ENCODE results near the gene RPP30. TPM values are rescaled to one million over a fixed set of nuclear protein-coding genes. Genes with fewer than 3 reads are reported as not detected.
"Not testable (repeated sequence)": the region's sequence is repeated elsewhere in the genome, so short reads cannot be mapped to it uniquely, and the experiment has no call there.

Gene RPP30
- total RNA-seq, 1 donor, result 43.1 TPM

DNA sequence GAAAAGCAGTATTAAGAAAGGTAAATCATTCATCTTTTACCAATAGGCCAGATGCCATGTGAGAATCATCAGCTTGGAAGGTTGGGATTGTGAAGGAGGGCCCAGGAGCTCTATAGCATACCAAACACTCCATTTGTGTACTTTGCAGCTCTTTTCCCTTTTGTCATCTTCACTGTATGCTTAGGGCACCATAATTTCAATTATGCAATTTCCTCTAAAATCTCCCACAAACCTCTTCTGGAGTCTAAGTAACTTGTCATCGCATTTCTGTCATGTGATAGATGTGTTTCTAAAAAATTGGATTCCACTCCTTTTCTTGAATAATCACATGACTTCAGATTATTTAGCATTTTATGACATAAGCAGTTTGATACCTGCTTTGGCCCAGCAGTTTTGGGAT is 17.9 kb downstream of the RPP30 start:
- Histone ChIP-seq H3K4me1 (ENCODE audit: insufficient read depth, low read length) (peaks cover 20% of the 10 kb centered on the region), H3K36me3 (ENCODE audit: insufficient read depth, low read length) (peaks cover 28% of the 10 kb centered on the region), H4K20me1 (ENCODE audit: insufficient read depth, low read length) (no peaks in the 10 kb centered on the region), H3K79me2 (ENCODE audit: insufficient read depth, low read length) (peaks cover 7% of the 10 kb centered on the region), H2AFZ (ENCODE audit: low read length) (no peak overlapping the region), H3K27ac (ENCODE audit: low read depth, low read length) (peak overlapping the region; percentile 14), H3K27me3 (ENCODE audit: insufficient read depth, low read length) (no peaks in the 10 kb centered on the region), H3K9me3 (ENCODE audit: low read depth, low read length) (no peaks in the 10 kb centered on the region), H3K4me2 (ENCODE audit: insufficient read depth, low read length) (no peak overlapping the region), H3K4me3 (ENCODE audit: insufficient read depth, low read length) (no peak overlapping the region)
- TF ChIP-seq, protein P1, sequence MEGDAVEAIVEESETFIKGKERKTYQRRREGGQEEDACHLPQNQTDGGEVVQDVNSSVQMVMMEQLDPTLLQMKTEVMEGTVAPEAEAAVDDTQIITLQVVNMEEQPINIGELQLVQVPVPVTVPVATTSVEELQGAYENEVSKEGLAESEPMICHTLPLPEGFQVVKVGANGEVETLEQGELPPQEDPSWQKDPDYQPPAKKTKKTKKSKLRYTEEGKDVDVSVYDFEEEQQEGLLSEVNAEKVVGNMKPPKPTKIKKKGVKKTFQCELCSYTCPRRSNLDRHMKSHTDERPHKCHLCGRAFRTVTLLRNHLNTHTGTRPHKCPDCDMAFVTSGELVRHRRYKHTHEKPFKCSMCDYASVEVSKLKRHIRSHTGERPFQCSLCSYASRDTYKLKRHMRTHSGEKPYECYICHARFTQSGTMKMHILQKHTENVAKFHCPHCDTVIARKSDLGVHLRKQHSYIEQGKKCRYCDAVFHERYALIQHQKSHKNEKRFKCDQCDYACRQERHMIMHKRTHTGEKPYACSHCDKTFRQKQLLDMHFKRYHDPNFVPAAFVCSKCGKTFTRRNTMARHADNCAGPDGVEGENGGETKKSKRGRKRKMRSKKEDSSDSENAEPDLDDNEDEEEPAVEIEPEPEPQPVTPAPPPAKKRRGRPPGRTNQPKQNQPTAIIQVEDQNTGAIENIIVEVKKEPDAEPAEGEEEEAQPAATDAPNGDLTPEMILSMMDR (IDR thresholded peaks at IDR 0.05; ENCODE audit: extremely low read depth, low read depth, low read length), result no peak
- DNase-seq (ENCODE audit: insufficient read length, low spot score, missing footprints), result no peak

DNA sequence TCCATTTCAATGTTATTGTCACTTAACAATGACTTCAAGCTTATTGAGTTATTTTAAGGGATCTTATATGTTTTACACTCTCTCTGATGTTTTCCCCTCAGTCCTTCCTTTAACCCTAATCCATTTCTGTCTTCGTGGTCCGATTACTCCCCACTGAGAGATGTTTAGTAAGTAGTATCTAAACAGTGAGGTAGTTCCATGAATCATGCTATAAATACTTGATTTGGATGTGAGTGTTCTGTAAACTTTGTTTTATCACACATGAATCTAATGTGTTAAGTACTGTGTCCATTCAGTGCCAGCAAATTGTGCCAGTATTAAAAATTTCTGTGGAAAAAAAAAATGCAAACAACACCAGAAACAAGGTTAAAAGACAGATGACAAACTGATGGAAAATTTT is 18.6 kb downstream of the RPP30 start:
- Histone ChIP-seq H3K79me2 (ENCODE audit: insufficient read depth, low read length) (peaks cover 7% of the 10 kb centered on the region), H4K20me1 (ENCODE audit: insufficient read depth, low read length) (no peaks in the 10 kb centered on the region), H3K4me2 (ENCODE audit: insufficient read depth, low read length) (no peak overlapping the region), H3K4me3 (ENCODE audit: insufficient read depth, low read length) (no peak overlapping the region), H3K27ac (ENCODE audit: low read depth, low read length) (peak overlapping the region; percentile 14), H2AFZ (ENCODE audit: low read length) (no peak overlapping the region), H3K4me1 (ENCODE audit: insufficient read depth, low read length) (peaks cover 13% of the 10 kb centered on the region), H3K36me3 (ENCODE audit: insufficient read depth, low read length) (peaks cover 28% of the 10 kb centered on the region), H3K9me3 (ENCODE audit: low read depth, low read length) (no peaks in the 10 kb centered on the region), H3K27me3 (ENCODE audit: insufficient read depth, low read length) (no peaks in the 10 kb centered on the region)
- TF ChIP-seq, protein P1 (IDR thresholded peaks at IDR 0.05; ENCODE audit: extremely low read depth, low read depth, low read length), result no peak
- no peak for DNase-seq (ENCODE audit: insufficient read length, low spot score, missing footprints)

DNA sequence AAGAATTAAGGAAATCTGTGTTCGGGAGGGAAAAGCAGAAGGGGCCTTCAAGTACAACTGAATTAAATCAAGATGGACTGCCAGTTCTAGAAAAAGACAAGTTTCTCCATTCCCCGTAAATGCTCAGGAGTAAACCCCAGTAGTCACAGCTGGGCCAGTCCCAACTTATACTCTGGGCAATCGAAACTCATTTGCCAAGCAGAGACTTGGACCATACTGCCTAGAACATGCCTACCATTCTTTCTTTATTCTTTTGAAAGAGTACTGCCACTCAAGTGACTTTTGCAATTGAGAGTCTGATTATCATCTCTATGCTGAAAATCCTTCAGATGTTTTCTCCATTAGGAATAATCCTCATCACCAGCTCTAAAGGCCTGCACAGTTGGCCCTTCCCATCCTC is 21.4 kb downstream of the RPP30 start:
- no peaks in the 10 kb centered on the region for H4K20me1 ChIP-seq (ENCODE audit: insufficient read depth, low read length)
- no peak overlapping the region for H3K27ac ChIP-seq (ENCODE audit: low read depth, low read length)
- no peak for DNase-seq (ENCODE audit: insufficient read length, low spot score, missing footprints)
- H3K4me3 ChIP-seq (ENCODE audit: insufficient read depth, low read length), result no peak overlapping the region
- no peak overlapping the region for H2AFZ ChIP-seq (ENCODE audit: low read length)
- H3K27me3 ChIP-seq (ENCODE audit: insufficient read depth, low read length), result no peaks in the 10 kb centered on the region
- no peak overlapping the region for H3K4me2 ChIP-seq (ENCODE audit: insufficient read depth, low read length)
- peaks cover 4% of the 10 kb centered on the region for H3K79me2 ChIP-seq (ENCODE audit: insufficient read depth, low read length)
- H3K4me1 ChIP-seq (ENCODE audit: insufficient read depth, low read length), result peaks cover under 1% of the 10 kb centered on the region
- no peaks in the 10 kb centered on the region for H3K9me3 ChIP-seq (ENCODE audit: low read depth, low read length)
- peaks cover 15% of the 10 kb centered on the region for H3K36me3 ChIP-seq (ENCODE audit: insufficient read depth, low read length)
- TF ChIP-seq, protein P1 (IDR thresholded peaks at IDR 0.05; ENCODE audit: extremely low read depth, low read depth, low read length), result no peak

DNA sequence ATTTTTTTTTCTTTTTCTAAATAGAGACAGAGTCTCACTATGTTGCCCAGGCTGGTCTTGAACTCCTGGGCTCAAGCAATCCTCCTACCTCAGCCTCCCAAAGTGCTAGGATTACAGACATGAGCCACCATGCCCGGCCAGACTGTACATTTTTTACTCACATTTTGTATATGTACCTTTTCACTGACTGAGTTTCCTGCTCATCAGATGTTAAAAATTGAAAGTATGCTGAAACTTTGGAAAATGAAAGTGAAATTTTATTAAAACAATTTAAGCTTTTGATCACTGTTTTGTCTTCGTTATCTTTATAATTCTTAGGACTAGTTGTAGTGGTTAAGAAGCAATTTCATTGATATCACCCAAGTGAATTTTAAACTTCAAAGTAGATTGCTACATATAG is 25.1 kb downstream of the RPP30 start:
- not testable (repeated sequence) for H3K79me2 ChIP-seq (ENCODE audit: insufficient read depth, low read length); H3K4me1 ChIP-seq (ENCODE audit: insufficient read depth, low read length)

More for the DNA sequence above, 25.1 kb downstream of the RPP30 start:
- DNase-seq (ENCODE audit: insufficient read length, low spot score, missing footprints); H4K20me1 ChIP-seq (ENCODE audit: insufficient read depth, low read length); H3K9me3 ChIP-seq (ENCODE audit: low read depth, low read length); H2AFZ ChIP-seq (ENCODE audit: low read length); H3K4me3 ChIP-seq (ENCODE audit: insufficient read depth, low read length); H3K27ac ChIP-seq (ENCODE audit: low read depth, low read length); H3K4me2 ChIP-seq (ENCODE audit: insufficient read depth, low read length); H3K27me3 ChIP-seq (ENCODE audit: insufficient read depth, low read length): not testable (repeated sequence)
- peaks cover 16% of the 10 kb centered on the region for H3K36me3 ChIP-seq (ENCODE audit: insufficient read depth, low read length)
